Endothelial cell of umbilical vein (primary cell): ENCODE data around the gene PLEKHG1. TPM values are rescaled to one million over a fixed set of nuclear protein-coding genes. Genes with fewer than 3 reads are reported as not detected.
A peak's percentile ranks its signal among the peaks of the same experiment; 100 is the strongest.

Experiments used
- BruUV-seq: library from RNA; stranded (reverse); fragments of 400-500 nt; replicated peaks from 2 replicates; lab custom pipeline; 2021; lab: Mats Ljungman, UMichigan
- CTCF ChIA-PET: fragments of 300-600, 350-600 bp; sonication (Branson Sonifier 250); formaldehyde crosslinking; loops from one replicate; lab custom pipeline; 2021; ENCODE audit warnings: antibody characterized with exemption, inconsistent platforms; lab: Charles Lee
- POLR2A ChIA-PET: fragments of 300-600, 350-600 bp; sonication (Branson Sonifier 250); formaldehyde crosslinking; loops from one replicate; lab custom pipeline; 2021; ENCODE audit warnings: antibody characterized with exemption, inconsistent platforms; lab: Charles Lee
- DNase-seq: peaks from one replicate; pipeline ENCODE4 v3.0.0-alpha.2; 2011; ENCODE audit warnings: low read depth, low spot score
- FAIRE-seq: peaks from 2 replicates; lab custom pipeline; 2011; peaks lifted over from hg19 to GRCh38; lab: Jason Lieb, UNC
- H2AFZ ChIP-seq: 2 replicates; pipeline ENCODE4 v1.6.0; 2012; ENCODE audit warnings: low read depth, low read length, control low read depth, inconsistent platforms
- H3K27ac ChIP-seq: 2 replicates; pipeline ENCODE4 v1.5.1; 2011; ENCODE audit warnings: low read depth, mild to moderate bottlenecking, control low read depth, low read length, moderate library complexity; ENCODE audit not compliant: insufficient read depth
- H3K27me3 ChIP-seq, 2 experiments: 2 replicates each; pipeline versions ENCODE4 v1.6.0 to v1.6.1; 2011; ENCODE audit warnings: low read length in 2 of 2, mixed read lengths in 1 of 2; ENCODE audit not compliant: control insufficient read depth in 2 of 2, insufficient read depth in 2 of 2
- H3K36me3 ChIP-seq, 2 experiments: 2 replicates in 1 of 2; 3 replicates in 1 of 2; pipeline ENCODE4 v1.5.1; 2011; ENCODE audit warnings: low read length in 2 of 2, mild to moderate bottlenecking in 1 of 2, moderate library complexity in 1 of 2; ENCODE audit not compliant: control insufficient read depth in 2 of 2, insufficient read depth in 2 of 2; ENCODE audit errors: extremely low read depth in 1 of 2
- H3K4me1 ChIP-seq: 3 replicates; pipeline ENCODE4 v1.5.1; 2011; ENCODE audit warnings: mild to moderate bottlenecking, low read length; ENCODE audit not compliant: control insufficient read depth, insufficient read depth; ENCODE audit errors: extremely low read depth
- H3K4me2 ChIP-seq: 2 replicates; pipeline ENCODE4 v1.6.1; 2011; ENCODE audit warnings: low read length, control low read depth, mixed read lengths; ENCODE audit not compliant: insufficient read depth
- H3K4me3 ChIP-seq, 3 experiments: fragments of 200-600 bp in 1 of 3; sonication (generic), shearing (Covaris generic) in 1 of 3; replicated peaks in 1 of 3; 2 replicates each; pipeline ENCODE4 v1.5.1; 2011 to 2016; ENCODE audit warnings: control low read depth in 3 of 3, low read length in 3 of 3, mild to moderate bottlenecking in 2 of 3, inconsistent platforms in 1 of 3, low read depth in 1 of 3, moderate library complexity in 1 of 3; ENCODE audit not compliant: insufficient read depth in 1 of 3
- H3K79me2 ChIP-seq: 2 replicates; pipeline ENCODE4 v1.6.0; 2012; ENCODE audit warnings: low read length, inconsistent platforms; ENCODE audit not compliant: control insufficient read depth, insufficient read depth
- H3K9ac ChIP-seq: replicated peaks from 2 replicates; pipeline ENCODE3; 2011; ENCODE audit warnings: low read length, control low read depth; ENCODE audit not compliant: insufficient read depth; ENCODE audit errors: extremely low read depth
- H3K9me1 ChIP-seq: replicated peaks from 3 replicates; pipeline ENCODE4 v1.6.0; 2011; ENCODE audit warnings: mild to moderate bottlenecking, low read length; ENCODE audit not compliant: control insufficient read depth, insufficient read depth; ENCODE audit errors: extremely low read depth
- H3K9me3 ChIP-seq: replicated peaks from 2 replicates; pipeline ENCODE4 v1.5.1; 2012; ENCODE audit warnings: low read length, inconsistent platforms; ENCODE audit not compliant: control insufficient read depth, insufficient read depth
- H4K20me1 ChIP-seq: replicated peaks from 2 replicates; pipeline ENCODE3; 2011; ENCODE audit warnings: mild to moderate bottlenecking, low read length; ENCODE audit not compliant: control insufficient read depth, insufficient read depth; ENCODE audit errors: extremely low read depth
- EZH2 ChIP-seq: IDR thresholded peaks from 2 replicates; pipeline ENCODE4 v1.6.1; 2012; ENCODE audit warnings: borderline replicate concordance, low read depth, mild to moderate bottlenecking, moderate library complexity, low read length, inconsistent platforms; ENCODE audit not compliant: severe bottlenecking
- FOS ChIP-seq: IDR thresholded peaks from 2 replicates; pipeline ENCODE4 v1.6.1; 2011; ENCODE audit warnings: mild to moderate bottlenecking, low read length, moderate library complexity, borderline replicate concordance; ENCODE audit not compliant: insufficient read depth
- GATA2 ChIP-seq: IDR thresholded peaks from 2 replicates; pipeline ENCODE4 v1.7.0; 2011; ENCODE audit warnings: low read depth, mild to moderate bottlenecking, moderate library complexity, mixed read lengths, low read length; ENCODE audit not compliant: insufficient read length, insufficient read depth
- JUN ChIP-seq: IDR thresholded peaks from 2 replicates; pipeline ENCODE4 v1.6.1; 2011; ENCODE audit warnings: borderline replicate concordance, low read depth; ENCODE audit not compliant: insufficient read length, insufficient read depth
- MYC ChIP-seq: IDR thresholded peaks from one replicate; pipeline ENCODE4 v1.6.1; 2011; ENCODE audit warnings: mild to moderate bottlenecking, low read depth, low read length
- POLR2A ChIP-seq: IDR thresholded peaks from 2 replicates; pipeline ENCODE4 v1.6.1; 2012; ENCODE audit warnings: low read depth, mild to moderate bottlenecking, control low read depth, low read length
- POLR2AphosphoS5 ChIP-seq: IDR thresholded peaks from 2 replicates; pipeline ENCODE4 v1.6.1; 2012; ENCODE audit warnings: low read depth, mild to moderate bottlenecking, control low read depth, low read length, moderate library complexity; ENCODE audit not compliant: insufficient read depth
- dilution Hi-C: fragments of 300-500 bp; cut with MboI; formaldehyde crosslinking; loops from one replicate; pipeline ENCODE4 v1.15.0; 2019; ENCODE audit warnings: low sequenced_read_pairs; ENCODE audit not compliant: extremely low pct_ligation_motif_present
- intact Hi-C: fragments of 100-400 bp; cut with micrococcal nuclease; formaldehyde crosslinking; loops from one replicate; pipeline ENCODE4 v1.10.0; 2022
- polyA plus RNA-seq, 4 experiments: library from polyadenylated mRNA; depleted of rRNA in 3 of 4; stranded (reverse) in 3 of 4; unstranded in 1 of 4; fragments of >200 nt; gene quantifications; 2 replicates each; pipeline versions ENCODE4 v1.2.1 to v1.2.3, GENCODE V29; 2011 to 2012; ENCODE audit warnings: missing spikeins in 1 of 4
- total RNA-seq: library from RNA; stranded (reverse); gene quantifications from 2 replicates; pipeline ENCODE4 v1.2.3, GENCODE V29; 2021
- TF ChIP-seq, protein P1 (sequence below): IDR thresholded peaks from 2 replicates; pipeline ENCODE4 v1.6.1; 2011; ENCODE audit not compliant: insufficient read depth, insufficient read length
- TF ChIP-seq, protein P2 (sequence below), 2 donors: IDR thresholded peaks; 1 replicate in 1 of 2; 2 replicates in 1 of 2; pipeline ENCODE4 v1.5.1; 2011; ENCODE audit warnings: low read length in 2 of 2, mild to moderate bottlenecking in 2 of 2, moderate library complexity in 2 of 2, control low read depth in 1 of 2, inconsistent platforms in 1 of 2, low read depth in 1 of 2; ENCODE audit not compliant: insufficient read depth in 1 of 2; ENCODE audit errors: extremely low read depth in 1 of 2

Gene PLEKHG1
- total and polyA plus RNA-seq, 2 donors (not counting 3 experiments of a cell fraction or from before 2014, with no cell fraction given) = 8.8 to 62.5 TPM

DNA sequence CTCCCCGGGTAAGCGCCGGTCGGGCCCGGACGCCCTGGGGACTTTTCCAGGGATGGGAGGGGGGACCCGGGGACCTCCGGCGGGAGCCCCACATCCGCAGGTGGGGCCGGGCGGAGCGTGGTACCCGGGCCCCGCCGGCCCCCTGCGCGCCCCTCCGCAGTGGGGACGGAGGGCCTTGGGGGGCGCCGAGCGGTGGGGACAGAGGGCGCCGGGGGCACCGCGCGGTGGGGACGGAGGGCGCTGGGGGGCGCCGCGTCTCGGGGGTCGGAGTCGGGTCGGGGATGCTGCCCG is 270 bp downstream of the PLEKHG1 start:
- Histone ChIP-seq H3K4me3 (peak overlapping the region; percentile 68 to 80 (median 70)), H4K20me1 (peaks cover 3% of the 10 kb centered on the region), H3K9ac (peak overlapping the region; percentile 38), H3K36me3 (no peaks in the 10 kb centered on the region), H3K9me1 (no peaks in the 10 kb centered on the region), H2AFZ (peak overlapping the region; percentile 78), H3K4me1 (peaks cover 8% of the 10 kb centered on the region), H3K27me3 (peaks cover 21 to 31% of the 10 kb centered on the region in 2 experiments), H3K4me2 (peak overlapping the region; percentile 89), H3K9me3 (no peaks in the 10 kb centered on the region), H3K79me2 (no peaks in the 10 kb centered on the region), H3K27ac (no peak overlapping the region)
- no peak for DNase-seq
- no peak for FAIRE-seq
- TF ChIP-seq FOS = no peak
- TF ChIP-seq POLR2A = no peak
- TF ChIP-seq JUN = no peak
- no peak for TF ChIP-seq GATA2
- TF ChIP-seq EZH2 = no peak
- TF ChIP-seq, protein P1, sequence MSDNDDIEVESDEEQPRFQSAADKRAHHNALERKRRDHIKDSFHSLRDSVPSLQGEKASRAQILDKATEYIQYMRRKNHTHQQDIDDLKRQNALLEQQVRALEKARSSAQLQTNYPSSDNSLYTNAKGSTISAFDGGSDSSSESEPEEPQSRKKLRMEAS = no peak
- TF ChIP-seq POLR2AphosphoS5 = no peak
- TF ChIP-seq, protein P2, sequence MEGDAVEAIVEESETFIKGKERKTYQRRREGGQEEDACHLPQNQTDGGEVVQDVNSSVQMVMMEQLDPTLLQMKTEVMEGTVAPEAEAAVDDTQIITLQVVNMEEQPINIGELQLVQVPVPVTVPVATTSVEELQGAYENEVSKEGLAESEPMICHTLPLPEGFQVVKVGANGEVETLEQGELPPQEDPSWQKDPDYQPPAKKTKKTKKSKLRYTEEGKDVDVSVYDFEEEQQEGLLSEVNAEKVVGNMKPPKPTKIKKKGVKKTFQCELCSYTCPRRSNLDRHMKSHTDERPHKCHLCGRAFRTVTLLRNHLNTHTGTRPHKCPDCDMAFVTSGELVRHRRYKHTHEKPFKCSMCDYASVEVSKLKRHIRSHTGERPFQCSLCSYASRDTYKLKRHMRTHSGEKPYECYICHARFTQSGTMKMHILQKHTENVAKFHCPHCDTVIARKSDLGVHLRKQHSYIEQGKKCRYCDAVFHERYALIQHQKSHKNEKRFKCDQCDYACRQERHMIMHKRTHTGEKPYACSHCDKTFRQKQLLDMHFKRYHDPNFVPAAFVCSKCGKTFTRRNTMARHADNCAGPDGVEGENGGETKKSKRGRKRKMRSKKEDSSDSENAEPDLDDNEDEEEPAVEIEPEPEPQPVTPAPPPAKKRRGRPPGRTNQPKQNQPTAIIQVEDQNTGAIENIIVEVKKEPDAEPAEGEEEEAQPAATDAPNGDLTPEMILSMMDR (IDR thresholded peaks at IDR 0.05; ENCODE audit: extremely low read depth in 1 of 2, insufficient read depth in 1 of 2, low read depth in 1 of 2, low read length in 2 of 2) = no peak
- TF ChIP-seq MYC = no peak
- POLR2A ChIA-PET = no interaction called here
- intact Hi-C loops = loop anchor here (1.0 to 10.0 kb wide), 6 partner anchors 17 to 215 kb away; no protein-coding TSS in a partner anchor
- dilution Hi-C loops = no loop called here
- CTCF ChIA-PET = interaction anchor here (1.0 to 4.5 kb wide), 15 partner anchors 8 to 529 kb away, joined by 3 to 80 read pairs (median 4); no protein-coding TSS in a partner anchor
- no TSS peak for BruUV-seq
